Colonic mucosa (tissue), 4 donors: ENCODE measurements around the gene ACSM3. TPM values are rescaled to one million over a fixed set of nuclear protein-coding genes. Genes with fewer than 3 reads are reported as not detected.

Experiments
- DNase-seq: peaks from one replicate; pipeline ENCODE4 v3.0.0-alpha.2; 2020
- H3K27ac ChIP-seq: fragments of 200-600 bp; one replicate; pipeline ENCODE4 v1.8.0; 2021
- H3K27me3 ChIP-seq: fragments of 200-600 bp; one replicate; pipeline ENCODE4 v1.8.0; 2021
- H3K36me3 ChIP-seq: fragments of 200-600 bp; one replicate; pipeline ENCODE4 v1.8.0; 2021
- H3K4me1 ChIP-seq: fragments of 200-600 bp; one replicate; pipeline ENCODE4 v1.8.0; 2021; ENCODE audit warnings: mild to moderate bottlenecking
- H3K4me3 ChIP-seq: fragments of 200-600 bp; one replicate; pipeline ENCODE4 v1.8.0; 2021
- H3K9ac ChIP-seq, 2 donors: one replicate each; pipeline ENCODE4 v1.7.0; 2013; ENCODE audit warnings: control low read depth in 2 of 2, low read depth in 2 of 2, low read length in 2 of 2
- H3K9me3 ChIP-seq: fragments of 200-600 bp; one replicate; pipeline ENCODE4 v1.8.0; 2021
- intact Hi-C: fragments of 100-400 bp; cut with DNase I; formaldehyde crosslinking; loops from one replicate; pipeline ENCODE4 v1.14.1; 2022
- total RNA-seq, 2 donors: library from RNA; stranded (reverse); fragmentation: NEBNext Ultra II Directional in 1 of 2; extraction: Animal tissue kit (Norgen Biotek cat#: 25700) in 1 of 2; gene quantifications; one replicate each; pipeline ENCODE4 v1.2.1, GENCODE V29; 2021
- TF ChIP-seq, protein P1 (sequence below): fragments of 200-600 bp; IDR thresholded peaks from one replicate; pipeline ENCODE4 v1.8.0; 2022; ENCODE audit warnings: antibody characterized with exemption, mild to moderate bottlenecking
- donor health status: healthy.
- donor health status: DM: no; HTN: no; CAD: no.
- donor health status: DM: no; HTN: no; CAD: no.

ACSM3 gene
- total RNA-seq, 2 donors from 2014 or later = 34.9 to 42.8 TPM

DNA sequence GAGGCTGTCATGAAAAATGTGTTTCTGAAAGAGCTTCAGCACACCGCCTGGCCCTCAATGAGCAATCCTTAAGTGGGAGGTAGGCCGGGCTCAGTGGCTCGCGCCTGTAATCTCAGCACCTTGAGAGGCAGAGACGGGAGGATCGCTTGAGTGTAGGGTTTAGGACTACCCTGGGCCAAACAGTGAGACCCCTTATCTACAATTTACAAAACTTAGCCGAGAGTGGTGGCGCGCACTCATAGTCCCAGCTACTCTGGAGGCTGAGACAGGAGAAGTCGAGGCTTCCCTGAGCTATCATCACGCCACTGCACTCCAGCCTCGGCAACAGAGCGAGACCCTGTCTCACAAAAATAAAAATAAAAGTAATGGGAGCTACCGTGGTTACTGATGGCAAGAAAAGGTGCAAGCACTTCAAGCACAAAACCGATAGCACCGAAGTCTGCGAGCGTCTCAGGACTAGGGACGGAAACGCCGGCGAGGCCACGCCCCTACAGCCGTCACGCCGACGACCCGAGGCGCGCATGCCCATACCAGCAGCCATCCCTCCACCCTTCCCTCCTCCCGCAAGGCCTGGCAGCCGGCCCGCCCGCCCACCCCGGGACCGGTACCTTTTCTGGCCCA, 22.8 kb upstream of the ACSM3 start:
- H3K36me3 ChIP-seq = no peaks in the 10 kb centered on the region
- DNase-seq = peak; percentile 93
- H3K4me3 ChIP-seq = peak overlapping the region; percentile 98
- TF ChIP-seq, protein P1, sequence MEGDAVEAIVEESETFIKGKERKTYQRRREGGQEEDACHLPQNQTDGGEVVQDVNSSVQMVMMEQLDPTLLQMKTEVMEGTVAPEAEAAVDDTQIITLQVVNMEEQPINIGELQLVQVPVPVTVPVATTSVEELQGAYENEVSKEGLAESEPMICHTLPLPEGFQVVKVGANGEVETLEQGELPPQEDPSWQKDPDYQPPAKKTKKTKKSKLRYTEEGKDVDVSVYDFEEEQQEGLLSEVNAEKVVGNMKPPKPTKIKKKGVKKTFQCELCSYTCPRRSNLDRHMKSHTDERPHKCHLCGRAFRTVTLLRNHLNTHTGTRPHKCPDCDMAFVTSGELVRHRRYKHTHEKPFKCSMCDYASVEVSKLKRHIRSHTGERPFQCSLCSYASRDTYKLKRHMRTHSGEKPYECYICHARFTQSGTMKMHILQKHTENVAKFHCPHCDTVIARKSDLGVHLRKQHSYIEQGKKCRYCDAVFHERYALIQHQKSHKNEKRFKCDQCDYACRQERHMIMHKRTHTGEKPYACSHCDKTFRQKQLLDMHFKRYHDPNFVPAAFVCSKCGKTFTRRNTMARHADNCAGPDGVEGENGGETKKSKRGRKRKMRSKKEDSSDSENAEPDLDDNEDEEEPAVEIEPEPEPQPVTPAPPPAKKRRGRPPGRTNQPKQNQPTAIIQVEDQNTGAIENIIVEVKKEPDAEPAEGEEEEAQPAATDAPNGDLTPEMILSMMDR = no peak
- peaks cover 11% of the 10 kb centered on the region for H3K4me1 ChIP-seq
- peak overlapping the region; percentile 87 to 93 for H3K9ac ChIP-seq
- intact Hi-C loops = no loop called here
- H3K9me3 ChIP-seq = no peaks in the 10 kb centered on the region
- H3K27me3 ChIP-seq = no peaks in the 10 kb centered on the region
- H3K27ac ChIP-seq = peak overlapping the region; percentile 97

DNA sequence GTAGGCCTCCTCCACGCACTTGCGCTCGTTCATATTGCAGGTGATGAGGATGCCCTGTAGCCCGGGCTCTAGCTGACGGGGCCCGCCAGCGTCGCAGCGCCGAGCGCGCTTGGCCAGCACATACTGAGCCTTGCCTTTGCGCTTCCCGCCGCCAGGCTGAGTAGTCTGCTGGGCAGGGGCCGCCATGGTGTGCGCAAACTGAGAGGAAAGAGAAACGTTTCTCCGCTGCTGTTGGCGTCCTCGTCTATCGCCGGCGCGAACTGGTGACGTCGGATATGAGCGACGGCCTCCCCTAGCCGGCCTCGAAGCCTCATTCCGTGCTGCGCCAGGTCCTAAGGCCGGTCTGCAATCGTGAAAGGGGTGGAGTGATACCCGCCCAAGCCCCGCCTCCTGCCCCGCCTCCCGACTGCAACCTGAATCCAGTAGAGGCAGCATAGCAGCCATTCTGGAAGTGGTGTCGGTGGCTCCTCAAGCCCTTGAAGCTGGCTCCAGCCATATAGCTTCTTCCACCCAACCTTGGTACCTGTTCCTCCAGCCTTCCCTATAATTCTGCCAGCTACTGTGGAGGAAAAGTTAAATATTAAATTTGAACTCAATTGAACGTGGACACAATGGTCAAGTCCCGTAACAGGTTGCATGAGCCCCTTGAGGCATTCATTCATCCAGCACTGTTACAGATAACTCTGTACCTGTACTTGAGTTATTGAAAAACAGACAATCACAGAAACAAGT, 22.1 kb upstream of the ACSM3 start, which contains the start of gene THUMPD1:
Gene THUMPD1 (minus strand): TSS at position 265 of the 732 bp plus-strand sequence. CDS start 79 bp downstream, at position 186.
- Histone ChIP-seq H3K4me3 (peak within 1 kb of the TSS; percentile 98), H3K36me3 (no peaks in the 10 kb centered on the region), H3K9ac (peak within 1 kb of the TSS; percentile 87 to 93), H3K27ac (peak within 1 kb of the TSS; percentile 97), H3K4me1 (peaks cover 11% of the 10 kb centered on the region), H3K9me3 (no peaks in the 10 kb centered on the region), H3K27me3 (no peaks in the 10 kb centered on the region)
- TF ChIP-seq, protein P1 = no peak
- intact Hi-C loops = no loop called here
- DNase-seq = peak; percentile 99

DNA sequence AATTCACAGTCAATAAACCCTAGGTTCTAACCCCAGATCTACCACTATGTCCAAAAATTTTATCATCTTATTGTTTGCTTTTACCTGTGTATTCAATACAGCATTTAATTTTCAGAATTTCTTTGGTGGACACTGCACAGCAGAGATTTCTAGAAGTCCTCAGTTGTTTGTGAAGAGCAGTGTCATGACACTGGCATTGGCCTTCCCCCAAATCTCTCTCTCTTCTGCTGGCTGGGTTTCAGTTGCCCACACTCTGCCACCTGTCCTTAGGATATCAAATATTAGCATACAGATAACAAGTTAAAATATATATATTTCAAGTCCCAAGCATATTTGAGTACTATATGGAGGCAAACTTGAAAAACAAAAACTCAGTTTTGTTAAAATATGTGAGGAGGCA, 20.2 kb upstream of the ACSM3 start:
- H3K9ac ChIP-seq = no peak overlapping the region
- H3K27me3 ChIP-seq = no peaks in the 10 kb centered on the region
- no peak overlapping the region for H3K27ac ChIP-seq
- no peak overlapping the region for H3K4me3 ChIP-seq
- intact Hi-C loops = no loop called here
- no peaks in the 10 kb centered on the region for H3K9me3 ChIP-seq
- TF ChIP-seq, protein P1 = no peak
- no peaks in the 10 kb centered on the region for H3K36me3 ChIP-seq
- no peak for DNase-seq
- peaks cover 11% of the 10 kb centered on the region for H3K4me1 ChIP-seq

DNA sequence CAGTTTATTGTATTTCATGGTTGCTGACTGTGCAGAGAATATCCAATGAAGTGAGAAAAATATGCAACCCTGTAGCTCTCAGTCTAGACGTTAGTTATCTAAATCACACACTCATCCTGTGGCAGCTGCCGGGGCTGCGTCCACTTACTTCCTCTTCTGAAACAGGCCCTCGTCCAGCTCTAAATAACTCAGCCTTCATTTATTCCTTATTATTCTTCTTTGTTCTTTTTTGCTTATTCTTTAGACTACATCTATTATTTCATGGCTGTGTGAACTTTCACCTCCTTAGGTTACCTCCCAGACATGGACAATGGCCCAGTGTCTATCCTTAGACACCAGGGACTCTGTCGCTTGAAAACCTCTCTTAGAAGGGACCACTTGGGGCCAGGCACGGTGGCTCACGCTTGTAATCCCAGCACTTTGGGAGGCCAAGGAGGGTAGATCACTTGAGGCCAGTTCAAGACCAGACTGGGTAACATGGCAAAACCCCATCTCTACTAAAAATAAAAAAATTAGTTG, 18.8 kb upstream of the ACSM3 start:
- no peak for DNase-seq
- H3K36me3 ChIP-seq = no peaks in the 10 kb centered on the region
- H3K27me3 ChIP-seq = no peaks in the 10 kb centered on the region
- no peaks in the 10 kb centered on the region for H3K9me3 ChIP-seq
- no peak overlapping the region for H3K4me3 ChIP-seq
- no peak overlapping the region for H3K27ac ChIP-seq
- H3K4me1 ChIP-seq = peaks cover 6% of the 10 kb centered on the region
- H3K9ac ChIP-seq = no peak overlapping the region
- TF ChIP-seq, protein P1 = no peak
- intact Hi-C loops = no loop called here

DNA sequence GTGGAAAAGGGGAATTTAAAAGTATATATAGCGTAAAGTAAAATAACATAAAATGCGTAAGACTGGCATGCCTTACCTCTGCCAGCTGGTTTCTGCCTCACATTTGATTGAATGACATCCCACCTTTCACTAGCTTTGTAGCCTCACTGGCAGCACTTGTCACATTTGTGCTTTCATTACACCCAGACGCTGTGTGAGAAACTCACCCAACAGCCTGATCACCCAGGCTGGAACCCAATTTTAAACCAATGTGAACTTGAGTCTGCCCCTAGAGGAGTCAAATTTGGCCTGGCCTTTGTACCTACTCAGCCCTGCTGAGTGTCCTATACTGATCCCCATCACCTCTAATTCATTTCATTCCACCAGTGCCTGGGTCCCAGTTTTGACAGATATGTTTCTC, 17.4 kb upstream of the ACSM3 start:
- Histone ChIP-seq H3K27me3 (no peaks in the 10 kb centered on the region), H3K4me3 (no peak overlapping the region), H3K27ac (no peak overlapping the region), H3K36me3 (no peaks in the 10 kb centered on the region), H3K9me3 (no peaks in the 10 kb centered on the region), H3K9ac (no peak overlapping the region), H3K4me1 (no peaks in the 10 kb centered on the region)
- TF ChIP-seq, protein P1 = no peak
- intact Hi-C loops = no loop called here
- DNase-seq = no peak
